ENCODE results near the gene SESN1.

SESN1 gene

DNA sequence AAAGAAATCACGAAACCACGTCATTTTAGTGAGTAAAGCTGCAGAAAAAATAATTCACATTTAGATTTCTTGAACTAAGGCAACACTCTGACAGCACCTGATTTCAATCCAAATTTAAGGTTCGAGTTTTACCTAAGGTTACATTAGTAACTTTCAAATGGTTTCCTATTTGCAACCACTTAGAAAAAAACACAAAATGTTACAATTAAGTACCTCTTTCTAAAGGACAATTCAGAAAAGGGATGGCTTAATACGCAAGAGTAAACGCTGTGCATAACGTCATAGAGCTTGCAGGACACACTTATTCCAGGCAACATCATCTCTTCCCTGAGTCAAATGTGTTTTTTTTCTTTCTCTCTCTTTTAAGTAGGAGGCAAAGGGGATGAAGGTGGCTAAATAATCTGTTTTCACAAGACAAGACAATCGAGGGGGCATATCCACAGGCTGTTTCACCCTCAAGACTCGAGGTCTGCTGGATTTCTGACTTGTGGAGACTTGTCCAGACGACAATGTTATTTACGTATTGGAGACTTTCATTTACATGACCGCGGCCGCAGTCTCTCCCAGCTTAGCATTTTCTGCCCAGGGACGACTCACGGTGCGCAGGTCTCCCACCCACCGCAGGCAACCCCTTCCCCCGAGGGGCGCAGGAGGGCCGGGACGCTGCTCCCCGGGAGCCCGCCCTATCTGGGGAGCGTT, 86.0 kb downstream of the SESN1 start:
- Mint-ChIP-seq H3K9me3 (no peaks in the 10 kb centered on the region), H3K27ac (peak overlapping the region; percentile 80), H3K4me3 (peak overlapping the region; percentile 94), H3K27me3 (ENCODE audit: low read depth, poor library complexity) (peaks cover 3% of the 10 kb centered on the region), H3K4me1 (peaks cover 29% of the 10 kb centered on the region), H3K36me3 (ENCODE audit: low read depth) (no peaks in the 10 kb centered on the region)
- no peak for DNase-seq
- no peak for TF ChIP-seq CTCF (IDR thresholded peaks at IDR 0.05)

GRCh38 chr6:109008054-109008453, 86.6 kb downstream of the SESN1 start:
- no peaks in the 10 kb centered on the region for H3K36me3 Mint-ChIP-seq (ENCODE audit: low read depth)
- peaks cover 3% of the 10 kb centered on the region for H3K27me3 Mint-ChIP-seq (ENCODE audit: low read depth, poor library complexity)
- peaks cover 29% of the 10 kb centered on the region for H3K4me1 Mint-ChIP-seq
- H3K27ac Mint-ChIP-seq = no peak overlapping the region
- H3K9me3 Mint-ChIP-seq = no peaks in the 10 kb centered on the region
- peak overlapping the region; percentile 94 for H3K4me3 Mint-ChIP-seq
- TF ChIP-seq CTCF (IDR thresholded peaks at IDR 0.05) = no peak
- no peak for DNase-seq

- no peak for DNase-seq
- Mint-ChIP-seq H3K9me3 (no peaks in the 10 kb centered on the region), H3K4me3 (peak overlapping the region; percentile 94), H3K27me3 (ENCODE audit: low read depth, poor library complexity) (peaks cover 3% of the 10 kb centered on the region), H3K4me1 (peaks cover 29% of the 10 kb centered on the region), H3K27ac (no peak overlapping the region), H3K36me3 (ENCODE audit: low read depth) (no peaks in the 10 kb centered on the region)
- TF ChIP-seq CTCF (IDR thresholded peaks at IDR 0.05) = no peak
Measured at GRCh38 chr6:109007521-109007920, 87.1 kb downstream of the SESN1 start.

DNA sequence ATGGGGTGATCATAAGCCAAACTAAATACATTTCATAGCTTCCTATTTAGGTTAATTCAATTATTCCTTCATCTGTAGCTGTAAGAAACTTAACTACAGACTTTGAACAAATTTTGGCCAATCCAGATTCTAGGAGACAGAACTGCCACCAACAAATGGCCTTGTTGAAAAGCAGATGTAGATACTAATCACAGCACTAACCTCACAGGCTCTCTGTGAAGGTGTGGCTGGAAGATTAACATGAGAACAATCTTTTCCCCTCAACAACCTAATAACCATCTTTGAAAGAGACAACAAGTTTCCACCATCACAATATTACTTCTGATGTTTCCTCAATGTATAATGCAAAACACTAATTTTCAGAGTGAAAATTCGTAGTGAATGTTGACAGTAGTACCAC, 87.8 kb downstream of the SESN1 start:
- TF ChIP-seq CTCF (IDR thresholded peaks at IDR 0.05) = no peak
- Mint-ChIP-seq H3K4me3 (peak overlapping the region; percentile 94), H3K36me3 (ENCODE audit: low read depth) (no peaks in the 10 kb centered on the region), H3K27ac (no peak overlapping the region), H3K4me1 (peaks cover 29% of the 10 kb centered on the region), H3K9me3 (no peaks in the 10 kb centered on the region), H3K27me3 (ENCODE audit: low read depth, poor library complexity) (peaks cover 3% of the 10 kb centered on the region)
- DNase-seq = no peak

DNA sequence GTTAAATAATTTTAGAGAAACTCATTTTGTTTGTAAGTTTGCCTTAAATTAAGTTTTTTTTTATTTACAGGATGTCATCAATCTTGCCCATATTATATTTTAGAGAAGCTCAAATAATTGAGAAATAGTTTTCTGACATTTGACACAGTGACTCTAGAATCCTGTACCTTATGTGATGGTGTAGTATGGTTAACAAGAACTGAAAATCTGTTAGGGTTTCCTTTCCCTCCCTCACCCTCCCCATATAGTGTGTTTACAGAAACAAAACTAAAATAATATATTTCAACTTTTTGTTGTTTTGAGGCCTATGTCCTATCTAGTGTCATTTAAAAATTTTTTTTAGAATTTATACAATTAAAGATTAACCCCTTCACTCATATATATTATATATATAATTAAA, 91.8 kb downstream of the SESN1 start:
- no peak for TF ChIP-seq CTCF (IDR thresholded peaks at IDR 0.05)
- no peak overlapping the region for H3K27ac Mint-ChIP-seq
- no peak for DNase-seq
- H3K4me3 Mint-ChIP-seq = no peak overlapping the region
- H3K4me1 Mint-ChIP-seq = peaks cover 12% of the 10 kb centered on the region
- no peaks in the 10 kb centered on the region for H3K9me3 Mint-ChIP-seq
- H3K36me3 Mint-ChIP-seq (ENCODE audit: low read depth) = peaks cover 9% of the 10 kb centered on the region
- no peaks in the 10 kb centered on the region for H3K27me3 Mint-ChIP-seq (ENCODE audit: low read depth, poor library complexity)

DNA sequence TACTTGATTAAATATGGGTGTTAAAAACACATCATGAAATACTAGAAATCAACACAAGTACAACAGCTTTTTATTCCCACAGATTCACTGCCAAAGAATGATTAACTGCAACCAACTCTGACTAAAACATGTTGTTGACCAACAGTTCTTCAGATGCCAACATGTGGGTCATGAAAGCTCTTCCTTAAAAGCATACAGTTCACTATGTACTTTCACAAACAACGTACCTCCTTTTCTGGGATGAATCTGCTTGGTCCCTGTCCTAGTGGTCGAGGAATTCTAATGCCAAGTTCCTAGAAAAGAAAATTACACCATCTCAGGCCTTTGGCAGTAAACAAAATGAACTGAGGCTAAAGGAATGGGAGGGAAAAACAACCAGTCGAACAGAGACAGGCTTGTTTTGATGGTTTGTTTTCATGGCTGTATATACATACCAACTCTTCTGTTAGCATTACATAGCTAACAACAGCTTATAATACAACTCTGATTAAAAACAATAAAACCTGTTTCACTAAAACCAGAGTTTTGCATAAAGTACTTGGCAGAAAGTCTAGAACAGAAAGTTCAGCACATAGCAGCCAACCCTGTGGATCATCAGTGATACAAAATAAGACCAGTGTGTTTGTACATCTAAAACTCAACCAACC, 92.5 kb downstream of the SESN1 start:
- no peak for TF ChIP-seq CTCF (IDR thresholded peaks at IDR 0.05)
- Mint-ChIP-seq H3K4me1 (peaks cover 6% of the 10 kb centered on the region), H3K9me3 (no peaks in the 10 kb centered on the region), H3K36me3 (ENCODE audit: low read depth) (peaks cover 9% of the 10 kb centered on the region), H3K4me3 (no peak overlapping the region), H3K27ac (no peak overlapping the region), H3K27me3 (ENCODE audit: low read depth, poor library complexity) (no peaks in the 10 kb centered on the region)
- no peak for DNase-seq

Data from nephron progenitor cell (in vitro differentiated cells).